Pancreas (tissue), 10 donors: Measurements from ENCODE around the gene GJC1. TPM values are rescaled to one million over a fixed set of nuclear protein-coding genes. Genes with fewer than 3 reads are reported as not detected.

Experiments used
- ATAC-seq, 4 donors: fragments of 200-7000 bp; cut with Tn5 transposase; one replicate each; pipeline versions ENCODE4 v1.8.0 to v1.9.1; 2020; ENCODE audit warnings: mild to moderate bottlenecking in 4 of 4, moderate library complexity in 4 of 4
- DNase-seq, 6 donors: peaks; one replicate each; pipeline ENCODE4 v3.0.0-alpha.2; 2020
- FAIRE-seq: peaks from 2 replicates; lab custom pipeline; 2012; peaks lifted over from hg19 to GRCh38; lab: Jason Lieb, UNC
- H3K27ac ChIP-seq, 4 donors: fragments of 200-600 bp; sonication (generic); 1 replicate in 3 of 4; 2 replicates in 1 of 4; pipeline versions ENCODE4 v1.5.0 to v1.8.0; 2020
- H3K27me3 ChIP-seq, 4 donors: fragments of 200-600 bp; one replicate each; pipeline ENCODE4 v1.8.0; 2021
- H3K36me3 ChIP-seq, 3 donors: fragments of 200-600 bp; sonication (generic) in 1 of 3; one replicate each; pipeline versions ENCODE4 v1.5.0 to v1.8.0; 2020 to 2021
- H3K4me1 ChIP-seq, 3 donors: fragments of 200-600 bp; one replicate each; pipeline ENCODE4 v1.8.0; 2021
- H3K4me3 ChIP-seq, 4 donors: fragments of 200-600 bp; sonication (generic) in 2 of 4; one replicate each; pipeline versions ENCODE4 v1.5.0 to v1.8.0; 2020 to 2021
- H3K9me3 ChIP-seq, 4 donors: fragments of 200-600 bp; one replicate each; pipeline ENCODE4 v1.8.0; 2021
- CTCF ChIP-seq, 4 donors: fragments of 200-600 bp; sonication (generic) in 3 of 4; IDR thresholded peaks; one replicate each; pipeline versions ENCODE4 v1.5.0 to v1.8.0; 2021; ENCODE audit warnings: antibody characterized with exemption in 4 of 4
- WGBS, 2 donors: extraction: QIAGEN DNeasy Blood & Tissue Kit; methylation state at CpG; one replicate each; pipeline ENCODE4 v1.1.7; 2013; 5-methylcytosine and 5-hydroxymethylcytosine counted together
- intact Hi-C, 3 donors: fragments of 100-400 bp; cut with DNase I; formaldehyde crosslinking; loops; one replicate each; pipeline versions ENCODE4 v1.11.1 to v1.14.2; 2022
- polyA plus RNA-seq, 2 donors: library from polyadenylated mRNA; stranded (reverse); fragments of 200-250 nt; gene quantifications; one replicate each; pipeline ENCODE4 v1.2.3, GENCODE V29; 2013
- total RNA-seq, 6 donors: library from RNA; stranded (reverse); fragmentation: NEBNext Ultra II Directional in 4 of 6; extraction: Animal tissue kit (Norgen Biotek cat#: 25700) in 4 of 6; gene quantifications; one replicate each; pipeline versions ENCODE4 v1.2.1 to v1.2.4, GENCODE V29; 2021 to 2023
- donor health status: healthy with polysubstance abuse.
- donor health status: DM: no; HTN: no; CAD: no; lungs with moderate emphysema.
- donor health status: DM: no; HTN: no; CAD: no.
- donor health status: control.
- donor health status: control.
- donor health status: Bipolar disorder and iron deficiency.
- donor health status: DM: yes; HTN: yes; CAD: no.
- donor health status: DM: no; HTN: no; CAD: no.
- donor health status: DM: no; HTN: no; CAD: no.
- donor health status: DM: yes; HTN: yes; CAD: no.

Gene GJC1
- total and polyA plus RNA-seq, 8 donors: 0.58 to 3.1 (median 1.1) TPM

DNA sequence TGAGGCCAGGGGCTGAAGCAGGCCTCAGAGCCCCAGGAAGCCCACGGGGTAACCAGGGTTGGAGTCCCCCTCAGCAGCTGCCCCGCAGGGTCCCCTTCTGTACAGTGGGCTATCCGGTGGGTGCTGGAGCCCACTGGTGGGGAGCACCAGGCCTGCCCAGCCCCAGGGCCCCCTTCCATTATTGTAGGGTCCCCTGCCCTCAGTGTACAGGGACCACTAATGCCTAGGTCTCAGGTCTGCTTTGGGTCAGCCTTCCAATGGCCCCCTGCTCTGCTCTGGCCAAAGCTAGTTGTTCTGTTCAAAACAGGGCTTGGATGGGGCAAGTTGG lies 70.2 kb downstream of the GJC1 start:
- H3K9me3 ChIP-seq: no peaks in the 10 kb centered on the region
- H3K27me3 ChIP-seq: peaks cover 0 to 8% (median 0%) of the 10 kb centered on the region in 4 donors
- no peak overlapping the region for H3K4me3 ChIP-seq
- no peak for ATAC-seq
- intact Hi-C loops: no loop called here
- no peak for FAIRE-seq
- WGBS, 2 donors: 58 to 59% methylated on average over 3 of the region's 3 CpGs
- no peaks in the 10 kb centered on the region for H3K36me3 ChIP-seq
- DNase-seq: no peak
- no peak overlapping the region for H3K27ac ChIP-seq
- TF ChIP-seq CTCF (IDR thresholded peaks at IDR 0.05): no peak
- no peaks in the 10 kb centered on the region for H3K4me1 ChIP-seq

- 7 to 8% methylated on average over 29 to 60 of the region's 60 CpGs for WGBS, 2 donors
These were observed 70.8 kb downstream of the GJC1 start for GRCh38 chr17:44759086-44759915.

DNA sequence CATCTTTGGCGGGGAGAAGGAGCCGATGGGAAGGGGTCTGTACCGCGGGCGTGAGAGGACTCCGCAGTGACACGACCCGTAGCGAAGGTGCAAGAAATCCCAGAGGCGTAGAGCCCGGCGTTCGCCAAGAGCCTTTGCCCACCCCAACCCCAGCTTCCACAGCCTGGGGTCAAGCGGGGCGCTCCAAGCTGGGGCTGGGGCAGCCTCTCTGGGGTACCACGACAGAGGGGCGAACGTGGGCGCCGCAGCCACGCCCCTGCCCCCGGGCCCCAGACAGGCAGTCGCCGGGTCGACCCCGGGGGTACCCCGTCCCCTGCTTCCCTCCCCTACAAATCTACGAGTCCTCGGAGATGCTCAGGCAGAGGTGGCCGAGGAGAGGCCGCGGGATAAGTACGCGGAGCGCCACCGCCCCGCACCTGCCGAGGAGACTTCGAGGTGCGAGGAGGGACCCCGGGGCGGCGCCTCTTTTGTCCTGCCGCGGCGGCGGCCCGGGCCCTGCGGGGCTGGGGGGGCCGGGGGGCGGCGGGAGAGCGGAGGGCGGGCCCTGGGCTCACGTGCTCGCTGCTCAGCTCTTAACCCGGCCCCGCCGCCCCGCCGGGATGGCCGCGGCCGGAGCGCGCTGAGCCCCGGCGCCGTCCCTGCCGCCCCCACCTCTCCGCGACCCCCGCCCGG lies 71.5 kb downstream of the GJC1 start, which contains the start of gene ADAM11:
Gene ADAM11, plus strand, starts transcription at position 575 of the 672 bp plus-strand sequence. CDS start 212 bp downstream, outside the sequence.
- Histone ChIP-seq H3K36me3 (no peaks in the 10 kb centered on the region), H3K27me3 (peaks cover 0 to 8% (median 0%) of the 10 kb centered on the region in 4 donors), H3K9me3 (no peaks in the 10 kb centered on the region), H3K4me3 (peak within 1 kb of the TSS in 2 of 4 donors; percentile 39 to 46), H3K27ac (no peak within 1 kb of the TSS), H3K4me1 (no peaks in the 10 kb centered on the region)
- ATAC-seq (peak in 2 of 4 donors; percentile 48 to 69), DNase-seq (peak in 1 of 6 donors; percentile 42), FAIRE-seq (no peak)
- WGBS, 2 donors: 7 to 12% methylated on average over 32 to 74 of the region's 74 CpGs
- intact Hi-C loops: no loop called here
- TF ChIP-seq CTCF (IDR thresholded peaks at IDR 0.05): no peak

More at GRCh38 chr17:44759086-44759915, 70.8 kb downstream of the GJC1 start:
- DNase-seq (peak in 1 of 6 donors; percentile 70), FAIRE-seq (no peak), ATAC-seq (peak in 2 of 4 donors; percentile 14 to 26)
- Histone ChIP-seq H3K4me3 (peak overlapping the region in 2 of 4 donors; percentile 39 to 46), H3K9me3 (no peaks in the 10 kb centered on the region), H3K27me3 (peaks cover 0 to 8% (median 0%) of the 10 kb centered on the region in 4 donors), H3K36me3 (no peaks in the 10 kb centered on the region), H3K4me1 (no peaks in the 10 kb centered on the region), H3K27ac (no peak overlapping the region)
- intact Hi-C loops: no loop called here
- TF ChIP-seq CTCF (IDR thresholded peaks at IDR 0.05): no peak

DNA sequence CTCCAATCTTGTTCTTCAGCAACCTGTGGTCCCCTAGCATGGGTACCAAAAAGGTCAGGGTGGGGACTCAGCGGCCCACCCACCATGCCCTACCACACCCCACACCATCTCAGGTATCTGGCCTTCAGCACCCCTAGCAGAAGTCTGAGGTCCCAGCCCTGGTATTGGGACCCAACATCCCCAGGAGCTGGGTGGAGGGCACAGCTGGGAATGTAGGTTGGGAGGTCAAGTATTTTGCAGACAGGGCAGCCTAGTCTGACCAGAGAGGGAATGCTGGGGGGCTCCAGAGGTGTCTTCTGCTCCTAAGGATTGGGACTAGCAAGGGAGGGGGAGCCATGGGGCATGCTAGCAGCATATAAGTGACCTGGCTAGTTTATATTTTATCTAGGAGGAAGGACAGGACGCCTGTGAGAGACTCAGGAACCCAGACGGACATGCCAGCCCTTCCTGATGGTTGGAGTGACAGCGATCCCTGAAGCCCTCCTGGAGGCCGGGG lies 72.1 kb downstream of the GJC1 start:
- 36 to 41% methylated on average over 5 of the region's 5 CpGs for WGBS, 2 donors
- Histone ChIP-seq H3K36me3 (no peaks in the 10 kb centered on the region), H3K27me3 (peaks cover 0 to 8% (median 0%) of the 10 kb centered on the region in 4 donors), H3K9me3 (no peaks in the 10 kb centered on the region), H3K4me3 (no peak overlapping the region), H3K4me1 (no peaks in the 10 kb centered on the region), H3K27ac (no peak overlapping the region)
- TF ChIP-seq CTCF (IDR thresholded peaks at IDR 0.05): no peak
- ATAC-seq (no peak), DNase-seq (no peak), FAIRE-seq (no peak)
- intact Hi-C loops: no loop called here
